Measurements from ENCODE around the gene RNASE8.

RNASE8 gene

DNA sequence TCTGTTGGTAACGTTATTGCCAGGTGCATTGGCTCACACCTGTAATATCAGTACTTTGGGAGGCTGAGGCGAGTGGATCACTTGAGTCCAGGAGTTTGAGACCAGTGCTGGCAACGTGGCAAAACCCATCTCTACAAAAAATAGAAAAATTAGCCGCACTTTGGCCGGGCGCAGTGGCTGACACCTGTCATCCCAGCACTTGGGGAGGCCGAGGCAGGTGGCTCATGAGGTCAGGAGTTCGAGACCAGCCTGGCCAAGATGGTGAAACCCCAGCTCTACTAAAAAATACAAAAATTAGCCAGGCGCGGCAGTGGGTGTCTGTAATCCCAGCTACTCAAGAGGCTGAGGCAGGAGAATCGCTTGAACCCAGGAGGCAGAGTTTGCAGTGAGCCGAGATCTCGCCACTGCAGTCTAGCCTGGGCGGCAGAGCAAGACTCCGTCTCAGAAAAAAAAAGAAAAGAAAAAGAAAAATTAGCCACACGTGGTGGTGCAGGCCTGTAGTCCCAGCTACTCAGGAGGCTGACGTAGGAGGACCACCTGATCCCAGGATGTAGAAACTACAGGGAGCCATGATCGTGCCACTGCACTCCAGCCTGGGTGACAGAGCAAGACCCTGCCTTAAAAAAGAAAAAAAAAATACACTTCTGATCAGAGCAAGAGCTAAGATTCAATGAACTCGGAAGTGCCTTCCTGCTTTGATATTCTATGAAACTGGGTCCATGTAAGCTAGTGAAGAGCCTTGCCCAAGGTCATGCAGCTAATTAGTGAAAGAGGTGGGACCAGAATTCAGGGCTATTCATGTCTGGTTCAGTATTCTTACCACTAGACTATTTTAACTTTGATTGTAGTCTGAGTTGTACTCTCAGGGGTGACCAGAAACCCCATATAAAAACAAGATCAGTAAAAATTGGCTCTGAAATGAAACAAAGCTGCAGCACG is 4.2 kb upstream of the RNASE8 start:
- no peak for DNase-seq (ENCODE audit: low read depth in 2 of 3, low spot score in 1 of 3)

DNA sequence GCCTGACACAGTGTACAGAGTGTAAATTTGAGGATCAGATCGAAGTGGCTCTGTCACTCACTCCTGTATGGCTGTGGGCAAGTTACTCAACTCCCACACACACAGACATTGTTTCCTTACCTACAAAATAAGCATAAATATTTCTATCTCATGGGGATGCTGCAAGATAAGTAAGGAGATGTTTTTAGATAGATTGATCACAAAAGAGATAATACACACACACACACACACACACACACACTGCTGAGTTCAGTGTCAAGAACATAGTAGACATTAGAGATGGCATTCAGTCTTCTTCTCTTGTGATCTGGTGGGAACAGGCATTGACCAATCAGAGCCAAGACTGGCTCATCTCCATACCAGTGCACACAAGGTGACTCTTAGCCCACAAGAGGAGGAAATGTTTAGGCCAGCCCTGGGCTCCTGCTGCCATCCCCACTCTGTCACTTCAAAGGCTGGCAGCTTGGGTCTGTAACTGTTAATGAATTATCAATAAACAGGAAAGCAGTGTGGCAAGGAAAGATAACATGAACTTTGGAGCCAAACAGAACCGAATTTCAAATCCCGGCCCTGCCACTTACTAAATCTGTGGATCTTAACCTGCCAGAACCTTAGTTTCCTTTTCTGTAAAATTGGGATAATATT is 3.4 kb upstream of the RNASE8 start:
- DNase-seq (ENCODE audit: low read depth in 2 of 3, low spot score in 1 of 3), result no peak

DNA sequence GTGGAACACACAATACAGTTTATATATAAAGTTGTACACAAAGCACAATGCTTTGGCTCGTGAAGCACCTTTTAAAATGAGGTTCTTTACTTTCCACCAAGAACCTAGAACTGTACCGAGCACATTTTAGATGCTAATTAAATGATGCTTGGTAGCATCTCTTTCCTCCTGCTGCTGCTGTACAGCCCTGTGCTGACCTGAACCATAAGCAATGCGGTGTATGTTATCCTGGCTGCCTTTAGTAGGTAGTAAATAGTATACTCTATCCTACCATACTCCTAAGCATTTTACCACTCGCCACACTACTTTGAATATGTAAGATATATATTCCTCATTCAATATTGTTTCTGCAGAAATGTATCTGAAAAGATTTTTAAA is 2.9 kb upstream of the RNASE8 start:
- DNase-seq (ENCODE audit: low read depth in 2 of 3, low spot score in 1 of 3), result no peak

DNA sequence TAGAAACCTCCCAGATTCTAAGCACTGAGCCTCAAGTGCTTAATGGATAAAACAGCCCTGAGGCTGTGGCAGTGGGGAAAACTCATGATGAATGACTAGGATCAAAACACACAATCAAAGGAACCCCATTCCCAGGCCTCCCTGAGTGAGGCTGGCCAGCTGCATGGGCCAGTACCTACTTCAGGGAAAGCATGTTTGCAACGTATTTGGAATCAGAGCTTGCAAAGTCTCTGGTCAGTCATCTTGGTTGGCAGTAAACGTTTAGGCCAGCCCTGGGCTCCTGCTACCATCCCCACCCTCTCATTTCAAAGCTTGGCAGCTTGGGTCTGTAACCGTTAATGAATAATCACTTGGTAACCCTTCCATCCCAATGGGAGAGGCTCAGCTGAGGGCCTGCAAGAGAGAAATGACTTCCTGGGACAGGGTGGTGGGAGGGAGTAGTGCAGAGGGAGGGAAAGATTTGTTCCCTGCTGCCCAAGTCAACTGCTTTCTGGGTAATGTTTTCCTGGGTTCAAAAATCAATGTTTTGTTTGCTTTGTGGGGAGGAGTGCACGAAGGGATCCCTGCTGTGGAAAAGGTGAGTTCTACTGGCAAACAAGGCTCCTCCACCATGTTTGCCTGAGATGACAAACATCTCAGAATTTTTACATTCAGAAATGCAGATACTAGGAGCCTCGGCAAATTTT is 2.0 kb upstream of the RNASE8 start:
- no peak for DNase-seq (ENCODE audit: low read depth in 2 of 3, low spot score in 1 of 3)

DNA sequence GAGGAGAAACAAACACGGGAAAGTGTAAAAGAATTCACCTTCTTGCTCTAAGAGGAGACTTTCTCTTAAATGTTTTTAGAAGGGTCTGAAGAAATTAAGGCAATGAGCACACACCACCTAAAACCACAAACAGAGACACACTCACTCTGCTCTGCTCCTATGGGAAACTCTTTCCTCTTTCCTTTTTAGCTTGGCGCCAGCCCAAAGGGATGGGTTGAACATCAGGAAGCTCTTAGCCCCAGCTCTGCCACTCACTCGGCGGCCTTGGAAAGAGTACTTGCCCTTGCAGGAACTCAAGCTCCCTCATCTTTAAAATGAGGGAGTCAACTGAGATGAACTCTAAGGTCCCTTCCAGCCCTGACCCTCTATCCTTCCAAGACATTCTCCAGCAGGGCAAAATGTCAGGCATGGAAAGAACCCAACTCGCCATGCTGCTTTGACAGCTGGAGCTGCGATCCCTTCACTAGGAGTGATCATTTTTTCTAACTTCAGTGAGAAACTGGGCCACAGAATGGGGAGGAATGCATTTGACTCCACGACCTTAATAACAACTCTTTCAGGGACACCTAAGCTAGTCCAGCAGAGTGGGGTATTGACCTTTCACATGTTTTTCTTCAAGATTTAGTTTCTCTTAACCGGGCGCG is 980 bp upstream of the RNASE8 start:
- no peak for DNase-seq (ENCODE audit: low read depth in 2 of 3, low spot score in 1 of 3)

DNA sequence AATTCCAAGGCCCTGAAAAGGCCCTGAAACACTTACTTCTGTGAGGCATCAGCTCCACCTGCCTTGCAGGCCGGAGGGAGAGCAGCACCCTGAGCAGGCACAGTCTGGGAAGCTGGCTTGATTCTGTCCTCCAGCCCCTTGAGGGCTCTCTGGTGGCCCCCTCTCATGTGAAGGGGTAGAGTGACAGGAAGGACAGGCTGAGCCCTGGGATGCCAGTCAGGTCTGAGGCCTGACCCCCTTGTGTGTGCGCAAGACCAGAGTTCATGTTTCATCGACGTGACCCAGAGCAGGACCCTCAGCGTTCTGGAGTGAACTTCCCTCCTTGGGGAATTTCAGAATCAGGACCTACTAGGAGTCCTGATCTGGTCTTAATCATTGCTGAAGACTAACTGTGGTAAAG is 1.3 kb downstream of the RNASE8 start:
- DNase-seq (ENCODE audit: low read depth in 2 of 3, low spot score in 1 of 3), result no peak

DNA sequence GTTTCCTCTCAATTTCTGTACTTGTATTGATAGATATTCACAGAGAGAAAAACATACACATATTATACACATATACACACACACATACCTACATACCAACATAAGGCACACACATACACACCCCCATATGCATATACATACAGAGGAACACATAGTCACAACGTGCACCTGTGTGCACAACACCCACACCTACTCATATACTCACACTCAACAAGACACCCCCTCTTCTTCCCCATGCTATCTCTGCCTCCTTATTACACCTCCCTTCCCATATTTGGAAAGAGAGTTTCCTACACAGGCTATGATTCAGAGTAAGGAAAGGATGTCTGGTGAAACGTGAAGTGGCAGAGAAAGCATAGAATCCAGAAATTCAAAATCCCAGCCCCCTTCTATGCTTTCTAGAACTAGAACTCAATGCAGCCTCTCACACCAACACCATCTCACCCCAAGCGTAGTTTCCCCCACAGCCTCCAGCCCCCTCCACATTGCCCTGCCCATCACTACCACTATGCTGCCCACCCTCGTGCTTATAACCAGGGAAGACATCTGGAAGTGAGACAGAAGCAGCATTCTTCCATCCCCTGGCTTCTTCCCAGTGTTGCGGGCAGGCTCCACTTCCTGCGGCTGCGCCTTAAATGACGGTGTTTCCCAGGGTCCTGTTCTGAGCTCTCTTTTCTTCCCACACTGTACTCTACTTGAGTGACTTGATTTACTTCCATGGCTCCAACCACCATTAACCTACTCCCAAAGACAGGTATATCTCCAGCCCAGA is 2.4 kb downstream of the RNASE8 start:
- no peak for DNase-seq (ENCODE audit: low read depth in 2 of 3, low spot score in 1 of 3)

DNA sequence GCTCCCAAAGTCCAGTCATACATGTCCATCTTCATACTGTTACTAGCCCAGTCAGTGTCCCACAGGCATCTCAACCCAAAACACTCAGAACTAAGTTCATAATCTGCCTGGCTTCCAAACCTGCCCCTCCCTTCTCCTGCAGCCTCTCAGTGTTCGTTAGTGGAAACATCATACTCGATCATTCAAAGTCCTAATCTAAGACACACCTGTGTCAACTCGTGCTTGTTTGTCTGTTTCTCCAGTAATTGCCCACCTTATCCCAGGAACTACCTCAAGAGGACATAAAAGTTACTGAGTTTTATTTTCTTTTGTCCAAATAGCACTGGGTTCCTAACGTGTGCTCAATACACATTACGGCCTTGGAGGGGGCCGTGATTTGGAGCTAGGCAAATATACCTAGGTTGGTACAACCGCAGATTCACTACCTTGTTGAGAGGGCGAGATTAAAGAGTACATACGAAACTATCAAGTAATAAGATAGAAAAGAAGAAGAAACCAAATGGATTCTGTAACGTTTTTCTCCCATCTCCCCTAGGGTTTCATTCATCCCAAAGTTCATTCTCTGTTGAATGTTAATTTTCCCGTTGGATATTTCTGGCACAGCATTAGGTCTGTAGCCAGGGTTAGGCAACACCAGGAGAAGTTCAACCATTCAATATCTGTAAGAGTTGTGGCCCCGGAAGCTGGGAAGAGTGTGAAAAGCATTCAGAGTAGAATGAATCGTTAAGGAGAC is 3.2 kb downstream of the RNASE8 start:
- DNase-seq (ENCODE audit: low read depth in 2 of 3, low spot score in 1 of 3), result no peak

DNA sequence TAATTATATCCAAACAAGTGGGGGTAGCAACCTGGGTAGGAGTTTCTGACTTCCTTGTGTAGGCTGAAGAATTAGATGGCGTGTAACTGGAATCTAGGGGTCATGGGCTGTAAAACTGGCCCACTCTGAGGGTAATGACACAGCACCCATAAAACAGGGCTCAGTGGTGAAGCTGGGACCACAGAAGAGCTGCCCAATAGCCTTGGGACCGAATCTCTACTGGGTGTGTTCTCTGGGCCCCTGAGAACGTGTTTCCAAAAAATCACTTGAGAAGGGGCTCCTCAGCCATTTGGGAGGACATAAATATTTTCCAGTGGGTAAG is 3.7 kb downstream of the RNASE8 start:
- DNase-seq (ENCODE audit: low read depth in 2 of 3, low spot score in 1 of 3), result no peak

DNA sequence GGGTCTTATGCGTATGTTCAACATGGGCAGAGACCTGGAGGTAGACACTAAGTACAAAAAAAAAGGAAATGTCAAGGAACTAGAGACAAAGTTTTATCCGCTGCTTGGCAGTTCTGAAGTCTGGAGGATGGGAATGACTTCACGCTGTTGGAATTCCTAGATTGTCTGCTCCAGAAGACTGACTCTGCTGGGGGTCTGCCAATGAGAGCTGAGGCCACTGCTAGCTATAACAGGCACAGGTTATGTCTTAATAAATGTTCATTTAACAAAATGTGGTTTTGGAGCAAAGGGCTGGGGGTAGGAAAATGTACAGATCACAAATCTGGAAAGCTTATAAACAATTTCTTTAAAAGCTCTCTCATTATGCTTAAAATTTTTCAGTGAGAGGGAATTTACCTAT is 5.9 kb downstream of the RNASE8 start:
- DNase-seq (ENCODE audit: low read depth in 2 of 3, low spot score in 1 of 3), result no peak

DNA sequence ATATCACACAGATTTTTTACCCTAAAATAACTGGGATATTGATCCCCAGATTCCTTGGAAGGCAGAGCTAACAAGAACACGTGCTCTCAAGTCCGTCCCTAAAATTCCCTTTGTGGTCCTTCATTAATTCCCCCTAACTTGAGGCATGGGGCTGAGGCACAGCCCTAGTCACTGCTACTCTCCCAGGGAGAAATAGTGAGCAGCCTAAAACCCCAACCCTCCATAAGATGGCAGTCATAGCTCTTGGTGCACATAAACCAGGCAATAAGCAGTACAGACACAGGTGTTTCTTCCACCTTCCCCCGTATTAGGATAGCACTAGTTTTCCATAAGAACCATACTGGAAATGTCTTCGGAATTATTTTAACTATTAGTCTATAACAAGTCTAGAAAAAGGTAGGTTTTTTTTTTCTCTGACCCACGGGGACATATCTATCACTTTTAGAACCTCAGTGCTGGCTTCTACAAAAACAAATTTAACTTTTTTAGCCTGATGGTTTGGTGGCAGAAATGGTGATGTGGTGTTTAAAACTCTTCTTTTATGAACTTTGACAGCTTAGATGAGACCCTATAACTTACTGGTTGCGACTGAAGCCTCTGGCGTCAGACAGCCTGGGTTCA is 9.4 kb downstream of the RNASE8 start:
- DNase-seq (ENCODE audit: low read depth in 2 of 3, low spot score in 1 of 3), result no peak

DNA sequence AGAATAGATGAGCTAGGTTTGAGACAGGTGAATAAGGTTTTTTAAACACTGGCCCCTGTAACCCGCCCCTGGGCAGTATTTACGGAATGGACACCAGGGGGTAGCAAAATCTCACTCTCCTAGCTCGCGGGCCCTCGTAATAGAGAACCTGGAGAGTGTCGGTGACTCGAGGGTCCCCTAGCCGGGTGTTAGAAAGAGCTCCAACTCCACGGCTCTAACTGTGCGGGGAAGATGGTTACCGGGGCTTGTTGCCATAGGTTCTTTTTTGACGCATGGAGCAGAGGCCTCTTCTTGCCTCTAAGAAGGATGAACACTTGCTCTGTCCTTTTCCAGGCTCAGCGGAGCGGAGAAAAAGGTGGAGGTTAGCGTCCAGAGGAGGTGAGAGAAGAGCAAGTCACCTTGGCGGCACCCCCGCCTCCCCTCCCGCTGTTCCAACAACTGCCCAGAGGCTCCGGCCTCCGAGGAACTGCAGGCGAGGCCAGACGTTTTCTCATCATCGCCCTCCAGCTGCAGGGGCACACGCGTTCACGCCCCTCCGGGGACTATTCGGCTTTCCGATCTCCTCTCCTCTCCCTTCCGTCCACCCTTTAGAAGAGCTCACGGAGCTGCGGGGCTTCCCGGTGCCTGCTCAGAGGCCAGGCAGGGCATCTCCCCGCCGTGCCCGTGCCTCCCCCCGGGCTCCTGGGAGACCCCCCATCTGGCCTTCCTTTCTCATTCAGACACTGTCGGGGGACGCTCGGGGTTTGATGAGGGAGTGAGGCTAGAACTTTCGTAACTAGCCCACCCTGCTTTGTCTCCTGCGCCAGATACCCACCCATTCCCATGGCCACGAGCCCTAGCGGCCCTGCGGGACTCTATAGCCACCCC is 11.1 kb downstream of the RNASE8 start:
- peak in 2 of 3 donors; percentile 24 to 41 for DNase-seq (ENCODE audit: low read depth in 2 of 3, low spot score in 1 of 3)

DNA sequence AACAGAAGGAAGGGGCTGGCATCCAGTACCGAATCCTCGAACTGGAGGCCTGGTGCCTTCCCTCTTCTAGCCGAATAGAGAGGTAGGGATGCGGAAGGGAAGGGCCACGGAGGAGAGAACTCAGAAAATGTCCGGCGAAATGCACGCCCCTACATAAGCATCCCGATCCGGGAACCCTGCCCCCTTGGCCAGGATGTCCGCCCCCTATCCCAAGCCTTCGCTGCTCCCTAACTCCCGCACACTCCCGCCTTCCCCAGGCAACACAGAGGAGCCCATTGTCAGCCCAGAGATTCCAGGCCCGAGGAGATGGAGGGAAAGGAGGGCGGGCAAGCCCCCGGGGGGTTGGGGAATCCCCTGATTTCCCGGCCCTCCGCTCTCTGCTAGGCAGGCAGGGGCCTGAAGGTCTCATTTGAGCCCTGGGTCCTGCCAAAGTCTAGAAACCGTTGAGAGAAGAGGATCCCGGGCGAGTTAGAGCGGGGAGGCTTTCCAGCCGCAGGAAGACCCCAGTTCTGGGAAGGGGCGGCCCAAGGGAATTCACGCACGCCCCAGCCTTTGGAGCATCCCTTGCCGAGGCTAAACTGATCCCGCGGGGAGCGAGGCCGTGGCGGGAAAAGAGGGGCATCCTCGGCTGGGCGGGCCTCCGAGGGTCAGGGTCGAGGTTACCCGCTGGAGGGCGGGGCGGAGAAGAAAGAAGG is 11.9 kb downstream of the RNASE8 start:
- no peak for DNase-seq (ENCODE audit: low read depth in 2 of 3, low spot score in 1 of 3)

DNA sequence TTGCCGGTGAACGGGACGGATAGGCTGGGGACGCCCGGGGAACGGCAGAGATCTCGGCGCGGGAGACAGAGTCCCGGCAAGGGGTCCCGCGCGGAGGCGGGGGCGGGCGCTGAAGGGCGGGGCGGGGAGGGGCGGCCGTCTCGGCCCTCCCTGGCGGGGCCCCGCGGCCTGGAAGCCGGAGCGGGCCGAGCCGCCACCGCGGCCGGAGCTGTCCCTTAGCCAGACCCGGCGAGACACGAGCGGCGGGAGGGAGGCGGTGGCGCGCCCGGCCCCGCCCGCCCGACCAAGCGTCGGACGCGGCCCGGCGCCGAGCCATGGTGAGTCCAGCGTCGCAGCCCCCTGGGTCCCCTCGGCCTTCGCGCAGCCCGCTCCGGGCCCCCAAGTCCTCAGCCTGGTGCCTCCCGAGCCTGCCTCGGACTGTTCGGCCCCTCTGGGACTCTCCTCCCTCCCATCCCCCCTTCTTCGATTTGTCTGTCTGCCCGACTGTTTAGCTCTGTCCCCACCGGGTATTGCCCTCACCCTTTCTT is 12.5 kb downstream of the RNASE8 start, which contains the start of gene ARHGEF40:
Gene ARHGEF40 (plus strand): TSS at position 222 of the 527 bp plus-strand sequence. CDS start 93 bp downstream, at position 315.
- no peak for DNase-seq (ENCODE audit: low read depth in 2 of 3, low spot score in 1 of 3)

DNA sequence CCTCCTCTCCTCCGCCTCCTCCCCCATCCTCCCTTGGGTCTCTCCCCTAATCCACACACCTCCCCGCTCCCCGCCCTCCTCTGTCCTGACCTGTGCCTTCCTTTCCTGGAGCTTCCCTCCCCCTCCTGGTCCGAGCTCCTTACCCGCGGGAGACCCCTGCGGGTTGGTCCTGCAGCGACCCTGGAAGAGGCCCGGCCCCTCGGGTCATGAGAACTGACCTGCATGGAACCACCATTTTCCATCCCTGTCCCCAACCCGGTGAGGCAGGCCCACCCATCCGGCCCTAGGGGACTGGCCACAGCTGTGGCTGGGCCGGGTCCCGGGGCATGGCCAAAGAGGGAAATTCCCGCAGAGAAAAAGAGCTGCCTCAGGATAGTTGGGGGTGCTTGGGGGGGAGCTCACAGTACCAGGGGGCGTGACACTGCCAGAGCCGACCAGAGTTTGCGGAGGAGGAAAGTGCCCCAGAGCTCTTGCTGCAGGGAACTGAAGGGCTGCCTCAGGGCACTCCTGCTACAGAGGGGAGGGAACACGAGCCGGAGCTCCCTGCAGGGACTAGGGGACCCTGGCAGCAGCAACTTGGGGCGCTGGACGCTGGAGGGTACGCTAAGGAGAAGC is 13.1 kb downstream of the RNASE8 start:
- no peak for DNase-seq (ENCODE audit: low read depth in 2 of 3, low spot score in 1 of 3)

DNA sequence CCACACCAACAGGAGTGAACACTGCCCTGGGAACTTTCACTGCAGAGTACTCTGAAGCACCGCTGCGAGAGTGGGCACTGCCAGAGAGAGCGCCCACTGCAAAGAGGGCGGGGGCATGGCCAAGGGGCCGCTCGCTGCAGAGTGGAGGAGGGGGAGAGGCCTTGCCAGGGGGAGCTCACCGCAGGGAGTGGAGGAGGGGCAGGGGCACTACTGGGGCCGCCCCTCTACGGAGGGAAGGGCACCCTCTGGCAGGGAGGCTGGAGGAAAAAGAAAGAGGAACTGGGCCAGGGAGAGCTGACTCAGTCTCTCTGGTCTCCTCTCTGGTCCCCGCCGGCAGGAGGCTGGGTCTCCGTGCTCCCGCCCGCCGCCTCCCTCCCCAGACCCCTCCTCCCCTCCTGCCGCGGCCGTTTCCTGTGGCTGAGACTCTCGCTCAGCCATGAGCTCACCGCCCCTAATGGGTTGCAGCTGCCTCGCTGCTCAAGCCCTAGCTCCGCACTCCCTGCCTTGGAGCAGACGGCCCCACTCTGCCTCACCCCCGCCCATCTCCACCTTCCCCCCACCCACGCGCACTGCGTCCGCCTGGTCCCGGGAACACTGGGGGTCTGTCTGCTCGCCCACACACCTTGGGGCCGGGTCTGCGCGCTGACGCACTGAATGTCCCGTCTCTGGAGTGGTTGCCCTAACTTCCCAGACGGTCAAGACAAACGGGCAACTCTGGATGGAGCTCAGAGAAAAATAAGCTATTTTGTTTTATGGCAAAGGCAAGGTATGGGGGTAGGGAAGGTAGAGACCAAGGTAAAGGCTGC is 13.8 kb downstream of the RNASE8 start:
- no peak for DNase-seq (ENCODE audit: low read depth in 2 of 3, low spot score in 1 of 3)

DNA sequence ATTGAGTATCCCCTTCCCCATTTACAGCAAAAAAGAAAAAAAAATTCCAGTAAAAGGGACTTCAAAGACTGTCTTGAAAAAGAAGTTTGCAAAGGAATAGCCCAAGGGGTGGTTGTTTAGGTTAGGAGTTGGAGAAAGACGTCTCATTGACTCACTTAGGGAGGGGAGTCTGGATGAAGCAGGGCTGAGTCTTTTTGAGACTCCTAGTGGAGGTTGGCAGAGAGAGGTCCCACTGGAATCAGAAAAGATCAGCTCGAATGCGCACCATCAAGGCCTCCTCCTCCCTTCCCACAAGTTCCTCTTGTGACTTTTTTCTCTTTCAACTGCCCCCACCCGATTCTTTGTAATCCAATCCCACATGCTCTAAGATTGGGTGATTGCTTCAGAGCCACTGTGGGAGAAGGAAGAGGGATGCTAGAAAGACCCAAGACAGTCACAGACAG is 14.4 kb downstream of the RNASE8 start:
- no peak for DNase-seq (ENCODE audit: low read depth in 2 of 3, low spot score in 1 of 3)

All from stimulated activated CD4-positive, alpha-beta T cell treated with anti-CD3 and anti-CD28 coated beads, Interleukin-12 subunit alpha, Interleukin-12 subunit beta, amount 100 ng/mL, for 48 hours (primary cell).